ENCODE data around the gene SPDYE2B. TPM values are rescaled to one million over a fixed set of nuclear protein-coding genes. Genes with fewer than 3 reads are reported as not detected.
"Not testable (repeated sequence)": the region's sequence is repeated elsewhere in the genome, so short reads cannot be mapped to it uniquely, and the experiment has no call there.

Gene SPDYE2B
- total RNA-seq, 4 donors from 2014 or later, result not detected

- WGBS, 2 donors, result 60 to 78% methylated on average over 1 of the region's 2 CpGs
- H3K27ac ChIP-seq; H3K36me3 ChIP-seq; intact Hi-C loops (cut with DNase I); H3K27me3 ChIP-seq; H3K9me3 ChIP-seq; DNase-seq; H3K4me1 ChIP-seq; H3K4me3 ChIP-seq (replicated peaks in 1 of 3): not testable (repeated sequence)
Observed at GRCh38 chr7:102696009-102696408, 45.9 kb downstream of the SPDYE2B start.

- DNase-seq; H3K9me3 ChIP-seq; intact Hi-C loops (cut with DNase I); H3K4me1 ChIP-seq; H3K27ac ChIP-seq; H3K36me3 ChIP-seq; H3K27me3 ChIP-seq; H3K4me3 ChIP-seq (replicated peaks in 1 of 3): not testable (repeated sequence)
- WGBS, 2 donors, result 67 to 88% methylated on average over 4 to 5 of the region's 5 CpGs
Observed at GRCh38 chr7:102697642-102698512, 47.8 kb downstream of the SPDYE2B start.

GRCh38 chr7:102698962-102699750 is 49.0 kb downstream of the SPDYE2B start:
- H3K4me3 ChIP-seq (replicated peaks in 1 of 3); H3K4me1 ChIP-seq; H3K27me3 ChIP-seq; H3K27ac ChIP-seq; H3K36me3 ChIP-seq; H3K9me3 ChIP-seq; intact Hi-C loops (cut with DNase I): not testable (repeated sequence)
- peak; percentile 3 to 13 for DNase-seq
- WGBS, 2 donors, result 70 to 71% methylated on average over 9 of the region's 9 CpGs

Small RNAs within 50 kb of the gene (small RNA-seq; reads per million reads assigned to genes)
- not detected for gene AC105052.3
- gene UPK3BL1, result not detected

Other genes starting within 250 kb of the SPDYE2B start
- gene ORAI2, start 216.7 kb upstream of the SPDYE2B start, total RNA-seq, result 100 to 1,000 TPM in 2 of 4 donors, 10 to 100 TPM in 2; 41.8 to 133 (median 81.4) TPM
- 10 to 100 TPM; 16.9 to 42.2 (median 28.6) TPM for gene ALKBH4, start 185.5 kb upstream of the SPDYE2B start, total RNA-seq
- 10 to 100 TPM; 11.4 to 23.5 (median 16.4) TPM for gene LRWD1, start 185.3 kb upstream of the SPDYE2B start, total RNA-seq
- 10 to 100 TPM in 3 of 4 donors, 1 to 10 TPM in 1; 6.9 to 31.5 (median 20.8) TPM for gene POLR2J, start 171.4 kb upstream of the SPDYE2B start, total RNA-seq
- gene RASA4B, start 132.5 kb upstream of the SPDYE2B start, total RNA-seq, result 10 to 100 TPM in 1 of 4 donors, 1 to 10 TPM in 2, under 1 TPM in 1; 0.98 to 14.6 (median 6.4) TPM
- 10 to 100 TPM in 2 of 4 donors, 1 to 10 TPM in 2; 2.7 to 19.5 (median 13.2) TPM for gene UPK3BL2, start 106.6 kb upstream of the SPDYE2B start, total RNA-seq
- gene SPDYE2, start 99.1 kb upstream of the SPDYE2B start, total RNA-seq, result under 1 TPM in 1 of 4 donors, not detected in 3; 0.45 TPM
- 10 to 100 TPM; 26.2 to 66.7 (median 31.9) TPM for gene POLR2J3, start 77.7 kb upstream of the SPDYE2B start, total RNA-seq
- 10 to 100 TPM; 11.9 to 47.8 (median 28.7) TPM for gene RASA4, start 33.6 kb upstream of the SPDYE2B start, total RNA-seq
- 10 to 100 TPM; 14.2 to 57.6 (median 44.9) TPM for gene UPK3BL1, start 7.5 kb upstream of the SPDYE2B start, total RNA-seq
- gene POLR2J2, start 21.3 kb downstream of the SPDYE2B start, total RNA-seq, result 10 to 100 TPM in 1 of 4 donors, 1 to 10 TPM in 3; 2.0 to 10.3 (median 3.0) TPM
- gene FAM185A, start 98.7 kb downstream of the SPDYE2B start, total RNA-seq, result 10 to 100 TPM; 19.8 to 35.8 (median 31.6) TPM